Measurements from ENCODE around the gene GAST. TPM values are rescaled to one million over a fixed set of nuclear protein-coding genes. Genes with fewer than 3 reads are reported as not detected.

GAST gene
- total RNA-seq, 2 donors from 2014 or later, result not detected

Small RNA genes lying within 50 kb of the gene (small RNA-seq; reads per million reads assigned to genes)
- 0 reads per million in 2 donors for gene RN7SL399P
- 0.19 to 0.30 reads per million in 2 donors for gene RNA5SP442

Other genes starting within 250 kb of the GAST start
- not detected for gene KRT32, start 244.9 kb upstream of the GAST start, total RNA-seq
- not detected for gene KRT35, start 231.2 kb upstream of the GAST start, total RNA-seq
- not detected for gene KRT36, start 222.4 kb upstream of the GAST start, total RNA-seq
- 10 to 100 TPM; 38.4 to 62.7 TPM for gene KRT13, start 206.7 kb upstream of the GAST start, total RNA-seq
- gene KRT15, start 193.4 kb upstream of the GAST start, total RNA-seq, result 1,000 to 10,000 TPM in 1 of 2 donors, 100 to 1,000 TPM in 1; 138 to 1,038 TPM
- 100 to 1,000 TPM; 351 to 398 TPM for gene KRT19, start 184.0 kb upstream of the GAST start, total RNA-seq
- gene KRT9, start 140.3 kb upstream of the GAST start, total RNA-seq, result not detected
- gene KRT14, start 125.4 kb upstream of the GAST start, total RNA-seq, result 100 to 1,000 TPM in 1 of 2 donors, 10 to 100 TPM in 1; 28.1 to 298 TPM
- gene KRT16, start 99.6 kb upstream of the GAST start, total RNA-seq, result 1 to 10 TPM; 4.0 to 6.7 TPM
- gene KRT17, start 87.8 kb upstream of the GAST start, total RNA-seq, result 100 to 1,000 TPM; 201 to 360 TPM
- gene EIF1, start 23.4 kb upstream of the GAST start, total RNA-seq, result 100 to 1,000 TPM; 136 to 320 TPM
- 1 to 10 TPM in 1 of 2 donors, under 1 TPM in 1; 0.55 to 3.6 TPM for gene HAP1, start 22.3 kb downstream of the GAST start, total RNA-seq
- gene JUP, start 74.4 kb downstream of the GAST start, total RNA-seq, result 100 to 1,000 TPM; 146 to 266 TPM
- gene P3H4, start 99.6 kb downstream of the GAST start, total RNA-seq, result 10 to 100 TPM; 15.8 to 19.6 TPM
- gene FKBP10, start 100.7 kb downstream of the GAST start, total RNA-seq, result 10 to 100 TPM; 24.5 to 50.2 TPM
- 10 to 100 TPM; 53.9 to 67.2 TPM for gene NT5C3B, start 123.9 kb downstream of the GAST start, total RNA-seq
- 1 to 10 TPM in 1 of 2 donors, under 1 TPM in 1; 0.14 to 6.5 TPM for gene KLHL10, start 125.5 kb downstream of the GAST start, total RNA-seq
- gene KLHL11, start 153.1 kb downstream of the GAST start, total RNA-seq, result 10 to 100 TPM; 24.2 to 45.0 TPM
- gene ACLY, start 206.6 kb downstream of the GAST start, total RNA-seq, result 100 to 1,000 TPM; 114 to 203 TPM
- 1 to 10 TPM in 1 of 2 donors, under 1 TPM in 1; 0.55 to 4.3 TPM for gene ODAD4, start 218.3 kb downstream of the GAST start, total RNA-seq

Measured in prostate gland (tissue), 2 donors.